ENCODE results near the gene PEX14. TPM values are rescaled to one million over a fixed set of nuclear protein-coding genes. Genes with fewer than 3 reads are reported as not detected.

The PEX14 gene
- total RNA-seq, 1 experiment from 2014 or later = 29.3 TPM

DNA sequence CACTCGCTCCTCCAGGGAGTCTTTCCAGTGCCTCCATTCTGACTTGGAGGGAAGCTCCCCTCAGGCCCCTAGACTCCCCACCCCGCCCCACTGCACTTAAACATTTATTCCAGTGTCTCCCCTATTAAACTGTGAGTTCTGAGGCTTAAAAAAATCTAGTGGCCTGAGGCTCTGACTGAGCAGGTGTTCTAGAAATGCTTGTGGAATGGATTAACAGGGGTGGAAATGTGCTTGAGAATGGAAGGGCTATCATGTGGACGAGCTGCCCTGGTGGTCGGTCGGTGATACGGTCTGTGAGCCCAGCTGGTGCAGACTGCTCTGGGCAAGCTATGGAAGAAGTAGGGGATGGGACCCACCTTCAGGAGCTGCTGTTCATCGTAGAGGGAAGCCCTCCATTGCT is 130.2 kb downstream of the PEX14 start:
- ChIA-PET POLR2A (no interaction called here), CTCF (no interaction called here), RAD21 (ENCODE audit: low non-redundant PET in 1 of 2, low total read pairs in 2 of 2, uncharacterized antibody in 2 of 2, unreplicated experiment in 2 of 2) (no interaction called here)
- no peak overlapping the region for H3K27ac ChIP-seq (ENCODE audit: low read depth, low read length)
- H2AFZ ChIP-seq (ENCODE audit: low read depth, low read length, poor library complexity, severe bottlenecking) = no peak overlapping the region
- H4K20me1 ChIP-seq (ENCODE audit: insufficient read depth) = no peaks in the 10 kb centered on the region
- H3K36me3 ChIP-seq (ENCODE audit: control insufficient read depth in 1 of 2, insufficient read depth in 2 of 2, low read length in 2 of 2) = no peaks in the 10 kb centered on the region
- TF ChIP-seq CEBPB (IDR thresholded peaks at IDR 0.05; ENCODE audit: low read depth) (no peak), FOSL1 (IDR thresholded peaks at IDR 0.05; ENCODE audit: low read depth) (no peak), JUND (IDR thresholded peaks at IDR 0.05) (no peak), POLR2AphosphoS5 (IDR thresholded peaks at IDR 0.05; ENCODE audit: low read depth, low read length) (no peak), EZH2phosphoT487 (IDR thresholded peaks at IDR 0.05; ENCODE audit: borderline replicate concordance) (no peak), ZNF274 (IDR thresholded peaks at IDR 0.05; ENCODE audit: low read depth, low read length) (no peak), SIN3A (IDR thresholded peaks at IDR 0.05; ENCODE audit: low read depth) (no peak), ZFX (IDR thresholded peaks at IDR 0.05) (no peak), YY1 (IDR thresholded peaks at IDR 0.05; ENCODE audit: extremely low read depth, insufficient replicate concordance, low read depth, low read length) (no peak)
- TF ChIP-seq, protein P1, sequence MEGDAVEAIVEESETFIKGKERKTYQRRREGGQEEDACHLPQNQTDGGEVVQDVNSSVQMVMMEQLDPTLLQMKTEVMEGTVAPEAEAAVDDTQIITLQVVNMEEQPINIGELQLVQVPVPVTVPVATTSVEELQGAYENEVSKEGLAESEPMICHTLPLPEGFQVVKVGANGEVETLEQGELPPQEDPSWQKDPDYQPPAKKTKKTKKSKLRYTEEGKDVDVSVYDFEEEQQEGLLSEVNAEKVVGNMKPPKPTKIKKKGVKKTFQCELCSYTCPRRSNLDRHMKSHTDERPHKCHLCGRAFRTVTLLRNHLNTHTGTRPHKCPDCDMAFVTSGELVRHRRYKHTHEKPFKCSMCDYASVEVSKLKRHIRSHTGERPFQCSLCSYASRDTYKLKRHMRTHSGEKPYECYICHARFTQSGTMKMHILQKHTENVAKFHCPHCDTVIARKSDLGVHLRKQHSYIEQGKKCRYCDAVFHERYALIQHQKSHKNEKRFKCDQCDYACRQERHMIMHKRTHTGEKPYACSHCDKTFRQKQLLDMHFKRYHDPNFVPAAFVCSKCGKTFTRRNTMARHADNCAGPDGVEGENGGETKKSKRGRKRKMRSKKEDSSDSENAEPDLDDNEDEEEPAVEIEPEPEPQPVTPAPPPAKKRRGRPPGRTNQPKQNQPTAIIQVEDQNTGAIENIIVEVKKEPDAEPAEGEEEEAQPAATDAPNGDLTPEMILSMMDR (IDR thresholded peaks at IDR 0.05 in 2 of 3, conservative IDR thresholded peaks at IDR 0.05 in 1 of 3; ENCODE audit: borderline replicate concordance in 1 of 3, insufficient read depth in 1 of 3, low read depth in 2 of 3, low read length in 2 of 3) = no peak
- TF ChIP-seq, protein P2, sequence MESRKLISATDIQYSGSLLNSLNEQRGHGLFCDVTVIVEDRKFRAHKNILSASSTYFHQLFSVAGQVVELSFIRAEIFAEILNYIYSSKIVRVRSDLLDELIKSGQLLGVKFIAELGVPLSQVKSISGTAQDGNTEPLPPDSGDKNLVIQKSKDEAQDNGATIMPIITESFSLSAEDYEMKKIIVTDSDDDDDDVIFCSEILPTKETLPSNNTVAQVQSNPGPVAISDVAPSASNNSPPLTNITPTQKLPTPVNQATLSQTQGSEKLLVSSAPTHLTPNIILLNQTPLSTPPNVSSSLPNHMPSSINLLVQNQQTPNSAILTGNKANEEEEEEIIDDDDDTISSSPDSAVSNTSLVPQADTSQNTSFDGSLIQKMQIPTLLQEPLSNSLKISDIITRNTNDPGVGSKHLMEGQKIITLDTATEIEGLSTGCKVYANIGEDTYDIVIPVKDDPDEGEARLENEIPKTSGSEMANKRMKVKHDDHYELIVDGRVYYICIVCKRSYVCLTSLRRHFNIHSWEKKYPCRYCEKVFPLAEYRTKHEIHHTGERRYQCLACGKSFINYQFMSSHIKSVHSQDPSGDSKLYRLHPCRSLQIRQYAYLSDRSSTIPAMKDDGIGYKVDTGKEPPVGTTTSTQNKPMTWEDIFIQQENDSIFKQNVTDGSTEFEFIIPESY (IDR thresholded peaks at IDR 0.05; ENCODE audit: extremely low read depth, insufficient replicate concordance, low read length) = no peak
- TF ChIP-seq, protein P3, sequence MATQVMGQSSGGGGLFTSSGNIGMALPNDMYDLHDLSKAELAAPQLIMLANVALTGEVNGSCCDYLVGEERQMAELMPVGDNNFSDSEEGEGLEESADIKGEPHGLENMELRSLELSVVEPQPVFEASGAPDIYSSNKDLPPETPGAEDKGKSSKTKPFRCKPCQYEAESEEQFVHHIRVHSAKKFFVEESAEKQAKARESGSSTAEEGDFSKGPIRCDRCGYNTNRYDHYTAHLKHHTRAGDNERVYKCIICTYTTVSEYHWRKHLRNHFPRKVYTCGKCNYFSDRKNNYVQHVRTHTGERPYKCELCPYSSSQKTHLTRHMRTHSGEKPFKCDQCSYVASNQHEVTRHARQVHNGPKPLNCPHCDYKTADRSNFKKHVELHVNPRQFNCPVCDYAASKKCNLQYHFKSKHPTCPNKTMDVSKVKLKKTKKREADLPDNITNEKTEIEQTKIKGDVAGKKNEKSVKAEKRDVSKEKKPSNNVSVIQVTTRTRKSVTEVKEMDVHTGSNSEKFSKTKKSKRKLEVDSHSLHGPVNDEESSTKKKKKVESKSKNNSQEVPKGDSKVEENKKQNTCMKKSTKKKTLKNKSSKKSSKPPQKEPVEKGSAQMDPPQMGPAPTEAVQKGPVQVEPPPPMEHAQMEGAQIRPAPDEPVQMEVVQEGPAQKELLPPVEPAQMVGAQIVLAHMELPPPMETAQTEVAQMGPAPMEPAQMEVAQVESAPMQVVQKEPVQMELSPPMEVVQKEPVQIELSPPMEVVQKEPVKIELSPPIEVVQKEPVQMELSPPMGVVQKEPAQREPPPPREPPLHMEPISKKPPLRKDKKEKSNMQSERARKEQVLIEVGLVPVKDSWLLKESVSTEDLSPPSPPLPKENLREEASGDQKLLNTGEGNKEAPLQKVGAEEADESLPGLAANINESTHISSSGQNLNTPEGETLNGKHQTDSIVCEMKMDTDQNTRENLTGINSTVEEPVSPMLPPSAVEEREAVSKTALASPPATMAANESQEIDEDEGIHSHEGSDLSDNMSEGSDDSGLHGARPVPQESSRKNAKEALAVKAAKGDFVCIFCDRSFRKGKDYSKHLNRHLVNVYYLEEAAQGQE (IDR thresholded peaks at IDR 0.05; ENCODE audit: low read depth) = no peak
- H3K9me3 ChIP-seq (ENCODE audit: control insufficient read depth in 1 of 2, insufficient read depth in 1 of 2, low read depth in 1 of 2, low read length in 2 of 2) = no peaks in the 10 kb centered on the region
- intact Hi-C loops (cut with micrococcal nuclease) = no loop called here
- BruUV-seq (replicated peaks) = no TSS peak
- no peak overlapping the region for H3K4me3 ChIP-seq (replicated peaks in 1 of 2; ENCODE audit: low read depth in 1 of 2, low read length in 2 of 2)
- no peaks in the 10 kb centered on the region for H3K79me2 ChIP-seq (ENCODE audit: insufficient read depth, low read length)
- no peaks in the 10 kb centered on the region for H3K9me2 ChIP-seq (ENCODE audit: insufficient read depth)
- peaks cover 2 to 4% of the 10 kb centered on the region in 2 experiments for H3K4me1 ChIP-seq (ENCODE audit: control insufficient read depth in 1 of 2, insufficient read depth in 2 of 2, low read length in 2 of 2)
- no peak overlapping the region for H3K9ac ChIP-seq (ENCODE audit: low read length)
- no peak overlapping the region for H3K4me2 ChIP-seq (ENCODE audit: low read length)
- no peak for ATAC-seq
- no peaks in the 10 kb centered on the region for H3K27me3 ChIP-seq (ENCODE audit: insufficient read depth, low read length)
- DNase-seq (ENCODE audit: low read depth, low spot score) = no peak
